NCI-H187 (cell line): ENCODE data around the gene LMOD1.
"Not testable (repeated sequence)": the region's sequence is repeated elsewhere in the genome, so short reads cannot be mapped to it uniquely, and the experiment has no call there.

Source experiments
- DNase-seq, 2 experiments: peaks; one replicate each; lab custom pipeline; 2025; lab: John Stamatoyannopoulos, UW

LMOD1 gene

GRCh38 chr1:201914456-201915235, 31.7 kb downstream of the LMOD1 start:
- no peak for DNase-seq

GRCh38 chr1:201912832-201913231, 33.5 kb downstream of the LMOD1 start:
- no peak for DNase-seq

DNA sequence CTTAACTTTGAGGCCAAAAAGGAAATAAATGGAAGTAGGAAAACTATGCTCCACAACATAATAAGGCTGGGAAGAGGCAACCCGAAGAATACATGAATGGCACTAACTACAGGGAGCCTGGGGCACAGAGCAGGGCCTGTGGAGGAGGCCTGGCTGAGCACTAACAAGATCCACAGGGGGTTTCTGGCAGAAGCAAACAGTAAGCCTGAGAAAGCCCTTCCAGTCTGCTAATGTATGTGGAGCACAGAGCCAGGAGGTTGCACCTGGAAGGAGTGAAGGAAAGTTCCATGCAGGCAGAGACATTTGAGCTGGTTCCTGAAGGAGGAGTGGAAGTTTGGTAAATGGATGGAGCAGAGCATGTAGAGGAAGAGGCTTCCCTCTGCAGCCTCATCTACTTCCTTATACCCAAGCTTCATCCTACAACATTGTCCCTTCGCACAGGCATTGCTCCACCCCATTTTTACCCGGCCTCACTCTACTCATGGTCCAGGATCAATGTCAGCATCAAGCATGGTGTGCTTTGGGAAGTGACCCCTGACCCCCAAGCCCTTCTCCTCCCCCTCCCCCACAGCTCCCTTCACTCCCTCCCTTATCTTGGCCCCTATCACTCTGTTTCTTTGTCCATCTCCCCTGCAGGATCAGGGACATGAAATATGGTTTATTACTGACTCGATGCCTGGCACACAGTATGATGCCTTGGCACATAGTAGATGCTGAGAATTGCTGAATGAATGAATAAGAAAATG, 34.3 kb downstream of the LMOD1 start:
- DNase-seq = no peak

GRCh38 chr1:201907621-201908020, 38.7 kb downstream of the LMOD1 start:
- DNase-seq = no peak

DNA sequence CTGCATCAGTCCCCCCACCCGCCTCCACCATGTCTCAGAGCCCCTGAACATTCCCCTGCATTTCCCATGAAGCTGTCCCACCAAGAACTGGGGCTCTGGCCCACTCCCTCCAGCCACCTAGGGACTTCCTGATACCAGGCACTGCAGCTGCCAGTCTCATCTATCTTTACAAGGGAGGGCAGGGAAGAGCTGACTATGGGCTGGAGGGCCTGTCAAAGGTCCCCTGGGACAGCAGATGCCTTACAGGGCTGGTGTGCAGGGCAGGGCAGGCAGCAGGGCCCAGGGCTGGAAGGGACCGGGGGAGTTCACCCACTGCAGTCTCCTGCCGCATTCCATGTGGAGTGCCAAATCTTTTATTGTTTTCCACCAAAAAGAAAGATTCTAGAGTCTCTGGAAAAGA, 40.0 kb downstream of the LMOD1 start:
- DNase-seq = no peak

DNA sequence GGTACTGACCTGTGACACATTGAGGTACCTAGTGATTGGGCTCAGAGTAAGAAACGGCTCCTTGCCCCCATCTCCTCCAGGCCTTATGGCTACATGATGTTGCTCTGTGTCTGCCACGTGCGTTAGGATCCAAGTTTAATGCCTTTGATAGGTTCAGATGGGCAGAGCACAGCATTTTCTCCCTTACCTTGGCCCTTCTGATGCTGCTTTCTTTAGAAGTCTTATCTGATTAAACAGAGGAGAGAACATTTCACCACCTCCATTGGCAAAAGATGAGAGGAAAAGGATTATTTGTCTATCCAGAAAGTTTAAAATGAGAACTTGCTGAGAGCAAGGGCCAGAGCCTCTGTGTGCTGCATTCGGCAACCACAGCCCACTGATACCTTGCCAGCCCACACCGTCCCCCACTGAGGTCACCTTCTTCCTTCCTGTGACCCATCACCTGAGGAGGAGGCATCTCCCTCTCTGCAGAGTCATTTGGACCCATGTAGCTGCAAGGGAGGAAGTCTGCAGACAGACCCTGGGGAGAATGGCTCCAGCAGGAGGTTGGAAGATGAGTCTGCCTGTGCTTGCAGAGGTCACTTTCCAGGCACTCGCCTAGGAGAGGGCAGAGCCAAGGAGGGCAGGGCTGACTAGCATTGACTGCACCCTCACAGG, 41.0 kb downstream of the LMOD1 start:
- DNase-seq = no peak

DNA sequence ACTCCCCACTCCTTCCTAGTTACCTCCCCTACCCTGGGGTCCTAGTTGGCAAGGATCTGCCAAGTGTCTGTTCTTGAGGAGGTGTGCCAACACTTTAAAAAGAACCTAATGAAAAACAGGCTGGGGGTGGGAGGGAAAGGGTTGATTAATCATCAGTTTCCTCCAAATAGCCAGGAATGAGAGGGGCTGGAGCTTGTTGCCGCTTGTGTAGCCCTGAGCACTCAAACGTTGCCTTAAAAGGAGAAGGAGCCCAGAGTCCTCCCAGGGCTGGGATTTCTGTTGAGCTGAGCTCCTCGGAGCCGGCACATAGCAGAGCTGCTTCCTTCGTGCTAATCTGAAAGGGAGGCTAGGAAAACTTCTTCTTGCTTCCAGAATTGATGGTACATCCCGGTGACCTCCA, 41.8 kb downstream of the LMOD1 start:
- no peak for DNase-seq

DNA sequence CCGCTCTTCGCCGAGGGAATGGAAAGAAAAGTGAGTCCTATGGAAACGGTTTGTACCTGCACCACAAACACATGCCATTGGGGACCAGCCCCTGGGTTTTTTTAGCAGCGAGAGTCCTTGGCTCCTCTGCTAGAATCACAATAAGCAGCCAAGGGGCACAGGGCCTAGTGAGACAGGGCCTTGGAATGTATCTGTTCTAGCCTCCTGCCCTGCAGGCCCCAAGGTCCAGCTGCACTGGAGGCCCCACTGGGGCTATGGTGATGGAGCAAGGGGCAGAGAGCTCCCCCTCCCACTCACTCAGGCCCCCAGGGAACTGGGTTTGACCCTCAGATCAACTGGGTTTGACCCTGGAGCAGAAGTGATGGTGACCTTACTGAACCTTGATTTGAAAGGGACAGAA, 43.2 kb downstream of the LMOD1 start:
- no peak for DNase-seq

DNA sequence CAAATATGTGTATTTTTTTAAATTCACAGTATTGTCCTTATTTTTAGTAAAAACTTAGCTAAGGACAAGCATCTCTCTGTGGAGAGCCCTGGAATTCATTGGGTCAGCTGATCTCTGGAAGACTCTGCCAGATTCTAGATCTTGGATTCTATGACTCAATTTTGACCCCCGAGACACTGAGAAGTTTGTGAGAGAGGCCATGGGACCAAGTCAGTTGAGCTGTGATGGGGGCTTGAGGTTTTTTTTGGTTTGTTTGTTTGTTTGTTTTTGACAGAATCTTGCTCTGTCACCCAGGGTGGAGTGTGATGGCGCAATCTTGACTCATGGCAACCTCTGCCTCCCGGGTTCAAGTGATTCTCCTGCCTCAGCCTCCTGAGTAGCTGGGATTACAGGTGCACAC, 44.1 kb downstream of the LMOD1 start:
- DNase-seq = no peak

- DNase-seq = not testable (repeated sequence)
Observed at GRCh38 chr1:201901036-201901435, 45.3 kb downstream of the LMOD1 start.

GRCh38 chr1:201900476-201900875, 45.9 kb downstream of the LMOD1 start:
- DNase-seq = no peak

DNA sequence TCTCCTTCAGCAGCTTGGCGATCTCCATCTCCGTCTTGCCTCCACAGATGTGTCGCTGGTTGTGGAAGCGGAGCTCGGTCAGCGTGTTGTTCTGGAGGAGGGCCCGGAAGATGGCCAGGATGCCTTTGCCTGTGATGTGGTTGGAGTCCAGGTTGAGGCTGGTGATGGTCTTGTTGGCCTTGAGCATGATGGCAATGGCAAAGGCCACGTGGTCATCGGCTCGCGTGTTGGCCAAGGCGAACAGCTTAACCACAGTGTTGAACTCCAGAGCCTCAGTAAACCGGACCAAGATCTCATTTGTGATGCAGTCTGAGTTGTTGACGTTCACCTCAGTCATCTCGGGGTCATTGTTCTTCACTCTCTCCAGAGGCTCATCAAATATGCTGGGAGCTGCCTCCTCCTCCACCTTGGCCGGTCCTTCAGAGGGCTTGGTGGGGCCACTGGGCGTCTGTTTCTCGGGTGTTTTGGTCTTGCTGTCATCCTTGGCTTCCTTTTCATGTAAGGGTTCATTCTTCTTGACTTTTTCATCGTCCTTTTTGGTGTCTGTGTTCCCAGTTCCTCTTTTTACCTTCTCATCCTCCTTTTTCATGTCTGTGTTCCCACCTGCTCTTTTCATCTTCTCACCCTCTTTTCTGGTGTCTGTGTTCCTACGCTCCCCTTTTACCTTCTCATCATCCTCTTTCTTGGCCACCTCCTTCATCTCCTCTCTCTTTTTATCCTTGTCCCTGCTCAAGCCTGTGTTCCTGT, 46.5 kb downstream of the LMOD1 start:
- no peak for DNase-seq

DNA sequence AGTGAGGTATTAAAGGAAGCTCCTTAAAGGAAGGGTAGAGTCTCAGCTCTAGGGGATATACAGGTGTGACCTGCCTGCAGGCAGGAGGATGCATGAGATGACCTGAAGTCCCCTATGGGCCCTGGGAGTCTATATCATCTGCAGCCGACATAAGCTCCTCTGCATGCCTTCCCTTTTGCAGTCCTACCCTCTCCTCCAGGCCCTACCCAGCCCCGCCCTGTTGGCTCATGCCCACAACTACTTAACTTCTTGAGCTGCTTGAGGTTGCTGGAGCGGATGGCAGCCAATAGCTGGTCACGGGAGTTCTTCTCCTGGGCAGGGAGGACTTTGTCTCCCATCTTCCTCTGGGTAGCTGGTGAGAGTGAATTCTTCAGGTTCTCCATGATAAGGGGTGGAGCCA, 47.4 kb downstream of the LMOD1 start:
- DNase-seq = no peak

- DNase-seq = no peak
Observed at GRCh38 chr1:201898240-201898894, 48.0 kb downstream of the LMOD1 start.

DNA sequence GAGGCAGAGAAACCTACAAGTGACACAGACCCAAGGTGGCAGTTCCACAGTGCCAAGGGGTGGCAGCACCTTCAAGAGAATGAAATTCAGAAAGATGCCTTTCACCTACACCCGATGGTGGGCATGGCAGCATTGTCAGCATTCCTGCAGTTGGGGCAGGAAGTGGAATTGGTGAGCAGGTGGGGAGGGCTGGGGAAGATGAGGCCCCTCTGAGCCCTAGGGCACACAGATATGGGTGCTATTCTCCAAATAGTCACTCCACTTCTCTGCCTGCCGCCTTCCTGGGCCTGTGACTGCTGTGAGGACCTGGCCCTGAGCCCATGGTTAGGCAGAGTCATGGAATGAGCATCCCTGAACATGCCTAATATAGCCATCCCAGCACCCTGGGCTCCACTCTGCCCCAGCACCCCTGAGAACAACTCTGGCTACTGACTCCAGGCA, 49.4 kb downstream of the LMOD1 start:
- DNase-seq = no peak

DNA sequence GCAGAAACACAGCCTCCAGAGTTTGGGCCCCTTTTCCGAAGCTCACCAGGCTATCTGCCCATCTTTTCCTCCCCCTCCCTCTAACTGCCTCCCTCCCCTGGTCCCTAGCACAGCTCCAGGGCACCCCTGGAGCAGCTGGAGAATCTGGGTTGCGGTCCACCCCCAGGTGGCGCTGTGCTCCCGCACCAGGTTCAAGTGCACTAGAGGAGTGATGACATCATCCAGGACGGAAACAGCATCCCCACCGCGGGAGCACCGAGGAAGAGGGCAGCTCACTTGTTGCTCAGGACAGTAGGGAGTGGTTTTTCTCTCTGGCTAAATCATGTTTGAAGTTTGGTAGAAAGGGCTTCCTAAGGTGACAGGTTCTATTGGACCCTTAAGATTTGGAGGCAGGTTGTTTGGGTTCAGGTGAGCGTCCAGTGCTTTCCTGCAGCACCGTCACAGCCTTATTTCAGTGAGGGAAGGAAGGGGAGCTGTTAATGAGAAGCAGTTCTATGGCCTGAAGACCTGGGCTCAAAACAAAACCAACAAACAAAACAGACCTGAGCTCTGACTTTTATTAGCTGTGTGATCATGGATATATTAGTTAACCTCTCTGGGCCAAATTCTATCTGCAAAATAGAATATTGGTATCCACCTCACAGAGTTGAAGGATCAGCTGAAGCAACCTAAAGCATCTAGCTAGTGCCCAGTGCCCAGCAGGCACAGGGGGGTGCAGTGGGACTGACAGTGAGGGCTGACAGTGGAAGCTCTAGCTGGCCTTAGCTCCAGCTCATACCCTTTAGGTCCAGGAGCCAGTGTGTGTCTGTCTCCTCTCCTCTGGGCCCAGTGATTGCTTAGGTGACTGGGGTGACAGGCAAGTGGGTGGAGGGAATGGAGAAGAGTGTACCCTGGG, 50.2 kb downstream of the LMOD1 start:
- peak; percentile 43 to 53 for DNase-seq

- no peak for DNase-seq
Observed at GRCh38 chr1:201895120-201895665, 51.2 kb downstream of the LMOD1 start.

- DNase-seq = no peak
Observed at GRCh38 chr1:201894343-201895119, 51.8 kb downstream of the LMOD1 start.

GRCh38 chr1:201893431-201893830, 52.9 kb downstream of the LMOD1 start:
- no peak for DNase-seq

DNA sequence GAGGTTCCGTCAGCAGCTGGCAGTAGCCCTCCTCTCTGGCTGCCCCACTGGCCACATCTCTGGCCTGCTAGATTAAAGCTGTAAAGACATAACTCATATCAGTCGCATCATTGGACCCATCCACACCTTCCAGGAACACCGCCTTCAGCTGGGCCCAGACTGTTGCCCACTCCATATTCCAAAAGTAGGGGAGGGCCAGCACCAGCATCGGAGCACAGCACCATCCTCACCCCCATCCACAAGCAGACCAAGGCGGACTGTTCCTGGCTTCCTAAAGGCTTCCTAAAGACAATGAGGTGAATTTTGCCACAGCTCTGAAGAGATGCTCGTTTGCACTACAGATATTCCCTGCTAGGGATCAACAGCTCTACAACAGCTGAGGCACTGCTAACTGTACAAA, 54.1 kb downstream of the LMOD1 start:
- no peak for DNase-seq
